ENCODE results near the gene TMEM212.
"Not testable (repeated sequence)": the region's sequence is repeated elsewhere in the genome, so short reads cannot be mapped to it uniquely, and the experiment has no call there.

DNA sequence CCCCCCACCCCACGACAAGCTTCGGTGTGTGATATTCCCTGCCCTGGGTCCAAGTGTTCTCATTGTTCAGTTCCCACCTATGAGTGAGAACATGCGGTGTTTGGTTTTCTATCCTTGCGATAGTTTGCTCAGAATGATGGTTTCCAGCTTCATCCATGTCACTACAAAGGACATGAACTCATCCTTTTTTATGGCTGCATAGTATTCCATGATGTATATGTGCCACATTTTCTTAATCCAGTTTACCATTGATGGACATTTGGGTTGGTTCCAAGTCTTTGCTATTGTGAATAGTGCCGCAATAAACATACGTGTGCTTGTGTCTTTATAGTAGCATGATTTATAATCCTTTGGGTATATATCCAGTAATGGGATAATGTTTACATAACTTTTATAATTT lies 28.5 kb upstream of the TMEM212 start:
- TF ChIP-seq, protein P1, sequence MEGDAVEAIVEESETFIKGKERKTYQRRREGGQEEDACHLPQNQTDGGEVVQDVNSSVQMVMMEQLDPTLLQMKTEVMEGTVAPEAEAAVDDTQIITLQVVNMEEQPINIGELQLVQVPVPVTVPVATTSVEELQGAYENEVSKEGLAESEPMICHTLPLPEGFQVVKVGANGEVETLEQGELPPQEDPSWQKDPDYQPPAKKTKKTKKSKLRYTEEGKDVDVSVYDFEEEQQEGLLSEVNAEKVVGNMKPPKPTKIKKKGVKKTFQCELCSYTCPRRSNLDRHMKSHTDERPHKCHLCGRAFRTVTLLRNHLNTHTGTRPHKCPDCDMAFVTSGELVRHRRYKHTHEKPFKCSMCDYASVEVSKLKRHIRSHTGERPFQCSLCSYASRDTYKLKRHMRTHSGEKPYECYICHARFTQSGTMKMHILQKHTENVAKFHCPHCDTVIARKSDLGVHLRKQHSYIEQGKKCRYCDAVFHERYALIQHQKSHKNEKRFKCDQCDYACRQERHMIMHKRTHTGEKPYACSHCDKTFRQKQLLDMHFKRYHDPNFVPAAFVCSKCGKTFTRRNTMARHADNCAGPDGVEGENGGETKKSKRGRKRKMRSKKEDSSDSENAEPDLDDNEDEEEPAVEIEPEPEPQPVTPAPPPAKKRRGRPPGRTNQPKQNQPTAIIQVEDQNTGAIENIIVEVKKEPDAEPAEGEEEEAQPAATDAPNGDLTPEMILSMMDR (IDR thresholded peaks at IDR 0.05; ENCODE audit: extremely low read depth in 1 of 2, insufficient read depth in 1 of 2, low read depth in 1 of 2, low read length in 2 of 2) = not testable (repeated sequence)
- not testable (repeated sequence) for TF ChIP-seq FOS (IDR thresholded peaks at IDR 0.05; ENCODE audit: borderline replicate concordance, insufficient read depth, low read length); EZH2 (IDR thresholded peaks at IDR 0.05; ENCODE audit: borderline replicate concordance, low read depth, low read length, severe bottlenecking); POLR2A (IDR thresholded peaks at IDR 0.05; ENCODE audit: low read depth, low read length); POLR2AphosphoS5 (IDR thresholded peaks at IDR 0.05; ENCODE audit: insufficient read depth, low read depth, low read length); MYC (IDR thresholded peaks at IDR 0.05; ENCODE audit: low read depth, low read length); JUN (IDR thresholded peaks at IDR 0.05; ENCODE audit: borderline replicate concordance, insufficient read depth, insufficient read length, low read depth); GATA2 (IDR thresholded peaks at IDR 0.05; ENCODE audit: insufficient read depth, insufficient read length, low read depth, low read length)
- TF ChIP-seq, protein P2, sequence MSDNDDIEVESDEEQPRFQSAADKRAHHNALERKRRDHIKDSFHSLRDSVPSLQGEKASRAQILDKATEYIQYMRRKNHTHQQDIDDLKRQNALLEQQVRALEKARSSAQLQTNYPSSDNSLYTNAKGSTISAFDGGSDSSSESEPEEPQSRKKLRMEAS (IDR thresholded peaks at IDR 0.05; ENCODE audit: insufficient read depth, insufficient read length) = not testable (repeated sequence)

All from endothelial cell of umbilical vein (primary cell).